Uterus (tissue), 4 donors: ENCODE measurements around the gene FBXW8. TPM values are rescaled to one million over a fixed set of nuclear protein-coding genes. Genes with fewer than 3 reads are reported as not detected.

Experiments
- DNase-seq, 2 donors: peaks; one replicate each; pipeline ENCODE4 v3.0.0-alpha.2; 2019 to 2020
- H3K27ac ChIP-seq, 2 donors: fragments of 200-600 bp; sonication (generic); 1 replicate in 1 of 2; 2 replicates in 1 of 2; pipeline ENCODE4 v1.5.1; 2016 to 2018
- H3K27me3 ChIP-seq, 2 donors: fragments of 200-600 bp; sonication (generic); one replicate each; pipeline ENCODE4 v1.5.1; 2018 to 2019; ENCODE audit warnings: control low read depth in 1 of 2
- H3K36me3 ChIP-seq, 2 donors: fragments of 200-600 bp; sonication (generic); one replicate each; pipeline ENCODE4 v1.5.1; 2019; ENCODE audit warnings: control low read depth in 1 of 2
- H3K4me1 ChIP-seq, 2 donors: fragments of 200-600 bp; sonication (generic); one replicate each; pipeline ENCODE4 v1.5.1; 2018 to 2019; ENCODE audit warnings: control low read depth in 1 of 2
- H3K4me3 ChIP-seq, 2 donors: fragments of 200-600 bp; sonication (generic); 1 replicate in 1 of 2; 2 replicates in 1 of 2; pipeline ENCODE4 v1.5.1; 2018 to 2019; ENCODE audit warnings: mild to moderate bottlenecking in 1 of 2
- H3K9me3 ChIP-seq, 2 donors: fragments of 200-600 bp; sonication (generic); one replicate each; pipeline ENCODE4 v1.5.1; 2019; ENCODE audit warnings: control low read depth in 1 of 2
- CTCF ChIP-seq, 4 experiments: fragments of 200-600 bp in 2 of 4; fragments of 450-650 bp in 2 of 4; sonication (generic) in 2 of 4; IDR thresholded peaks; one replicate each; pipeline ENCODE4 v1.5.1; 2016 to 2019; ENCODE audit warnings: antibody characterized with exemption in 4 of 4, mild to moderate bottlenecking in 2 of 4, moderate library complexity in 1 of 4
- POLR2A ChIP-seq, 2 donors: fragments of 450-650 bp; IDR thresholded peaks; one replicate each; pipeline ENCODE4 v1.6.1; 2016; ENCODE audit warnings: antibody characterized with exemption in 2 of 2, mild to moderate bottlenecking in 1 of 2, moderate library complexity in 1 of 2
- intact Hi-C: fragments of 100-400 bp; cut with DNase I; formaldehyde crosslinking; loops from one replicate; pipeline ENCODE4 v1.15.1; 2023; ENCODE audit warnings: low total_unique reads
- total RNA-seq, 4 donors: library from RNA; depleted of rRNA in 3 of 4; stranded (reverse); fragments of >200 nt in 3 of 4; gene quantifications; one replicate each; pipeline versions ENCODE4 v1.1.0 to v1.2.4, GENCODE V29; 2014 to 2023
- donor health status: DM: yes; HTN: yes; CAD: no.

The FBXW8 gene
- total RNA-seq, result 10 to 100 TPM in 2 of 4 donors, 1 to 10 TPM in 2; 5.9 to 28.0 (median 15.3) TPM

- no peaks in the 10 kb centered on the region for H3K9me3 ChIP-seq
- peak within 1 kb of the TSS; percentile 79 to 83 for H3K27ac ChIP-seq
- peak; percentile 46 to 73 for DNase-seq
- intact Hi-C loops, result no loop called here
- H3K36me3 ChIP-seq, result no peaks in the 10 kb centered on the region
- TF ChIP-seq CTCF (IDR thresholded peaks at IDR 0.05) (no peak), POLR2A (IDR thresholded peaks at IDR 0.05) (peak in 1 of 2 donors; percentile 25)
- no peaks in the 10 kb centered on the region for H3K27me3 ChIP-seq
- H3K4me1 ChIP-seq, result no peaks in the 10 kb centered on the region
- peak within 1 kb of the TSS; percentile 41 to 94 for H3K4me3 ChIP-seq
These were observed at the start of gene FBXW8 for GRCh38 chr12:116910645-116911451. TSS of gene FBXW8 (plus strand) at chr12:116910950. CDS start at chr12:116911038, 88 bp downstream.

- Histone ChIP-seq H3K27ac (no peak overlapping the region), H3K36me3 (no peaks in the 10 kb centered on the region), H3K9me3 (no peaks in the 10 kb centered on the region), H3K4me3 (no peak overlapping the region), H3K4me1 (no peaks in the 10 kb centered on the region), H3K27me3 (no peaks in the 10 kb centered on the region)
- DNase-seq, result peak; percentile 20 to 31
- intact Hi-C loops, result no loop called here
- TF ChIP-seq POLR2A (IDR thresholded peaks at IDR 0.05), result no peak
- no peak for TF ChIP-seq CTCF (IDR thresholded peaks at IDR 0.05)
These were observed 49.4 kb upstream of the FBXW8 start for GRCh38 chr12:116861320-116861719.

GRCh38 chr12:116862167-116862566, 48.6 kb upstream of the FBXW8 start:
- TF ChIP-seq POLR2A (IDR thresholded peaks at IDR 0.05), result no peak
- TF ChIP-seq CTCF (IDR thresholded peaks at IDR 0.05), result no peak
- no peaks in the 10 kb centered on the region for H3K4me1 ChIP-seq
- no peak for DNase-seq
- no peaks in the 10 kb centered on the region for H3K9me3 ChIP-seq
- no peaks in the 10 kb centered on the region for H3K27me3 ChIP-seq
- no peaks in the 10 kb centered on the region for H3K36me3 ChIP-seq
- H3K4me3 ChIP-seq, result no peak overlapping the region
- intact Hi-C loops, result no loop called here
- no peak overlapping the region for H3K27ac ChIP-seq

- intact Hi-C loops, result no loop called here
- no peaks in the 10 kb centered on the region for H3K27me3 ChIP-seq
- H3K27ac ChIP-seq, result no peak overlapping the region
- H3K9me3 ChIP-seq, result no peaks in the 10 kb centered on the region
- H3K4me3 ChIP-seq, result no peak overlapping the region
- TF ChIP-seq POLR2A (IDR thresholded peaks at IDR 0.05) (no peak), CTCF (IDR thresholded peaks at IDR 0.05) (no peak)
- no peak for DNase-seq
- H3K36me3 ChIP-seq, result no peaks in the 10 kb centered on the region
- no peaks in the 10 kb centered on the region for H3K4me1 ChIP-seq
These were observed 47.4 kb upstream of the FBXW8 start for GRCh38 chr12:116863275-116863767.

- Histone ChIP-seq H3K9me3 (no peaks in the 10 kb centered on the region), H3K27me3 (no peaks in the 10 kb centered on the region), H3K4me1 (no peaks in the 10 kb centered on the region), H3K4me3 (no peak overlapping the region), H3K36me3 (no peaks in the 10 kb centered on the region), H3K27ac (no peak overlapping the region)
- no peak for DNase-seq
- intact Hi-C loops, result no loop called here
- TF ChIP-seq CTCF (IDR thresholded peaks at IDR 0.05) (no peak), POLR2A (IDR thresholded peaks at IDR 0.05) (no peak)
These were observed 46.2 kb upstream of the FBXW8 start for GRCh38 chr12:116864371-116865160.
